BJ (cell line): ENCODE data around the gene DEK. TPM values are rescaled to one million over a fixed set of nuclear protein-coding genes. Genes with fewer than 3 reads are reported as not detected.
"Not testable (repeated sequence)": the region's sequence is repeated elsewhere in the genome, so short reads cannot be mapped to it uniquely, and the experiment has no call there.

ENCODE experiments used
- CTCF ChIA-PET: fragments of 350-600 bp; formaldehyde crosslinking; extraction: SDS; loops from one replicate; lab custom pipeline; 2021; ENCODE audit warnings: antibody characterized with exemption, inconsistent platforms; lab: Yijun Ruan, JAX
- POLR2A ChIA-PET: fragments of 300-600 bp; sonication (Branson Sonifier 250); formaldehyde crosslinking; extraction: SDS; loops from one replicate; lab custom pipeline; 2021; ENCODE audit warnings: antibody characterized with exemption; lab: Charles Lee
- DNase-seq: peaks from one replicate; pipeline ENCODE4 v3.0.0-alpha.2; 2011; ENCODE audit warnings: low read depth
- H3K27me3 ChIP-seq: 2 replicates; pipeline ENCODE4 v1.6.0; 2011; ENCODE audit warnings: low read length; ENCODE audit not compliant: control insufficient read depth, insufficient read depth
- H3K36me3 ChIP-seq: 2 replicates; pipeline ENCODE4 v1.5.1; 2011; ENCODE audit warnings: low read length; ENCODE audit not compliant: control insufficient read depth, insufficient read depth
- H3K4me3 ChIP-seq: 2 replicates; pipeline ENCODE4 v1.5.1; 2011; ENCODE audit warnings: low read depth, mild to moderate bottlenecking, control low read depth, low read length
- CTCF ChIP-seq: IDR thresholded peaks from 2 replicates; pipeline ENCODE4 v1.5.1; 2011; ENCODE audit warnings: low read depth, mild to moderate bottlenecking, control low read depth, inconsistent platforms, low read length, moderate library complexity; ENCODE audit not compliant: insufficient read depth
- polyA plus RNA-seq: library from polyadenylated mRNA; depleted of rRNA; stranded (reverse); fragments of >200 nt; gene quantifications from 2 replicates; pipeline ENCODE4 v1.2.3, GENCODE V29; 2011

The DEK gene
- polyA plus RNA-seq, 1 experiment = 29.2 TPM

DNA sequence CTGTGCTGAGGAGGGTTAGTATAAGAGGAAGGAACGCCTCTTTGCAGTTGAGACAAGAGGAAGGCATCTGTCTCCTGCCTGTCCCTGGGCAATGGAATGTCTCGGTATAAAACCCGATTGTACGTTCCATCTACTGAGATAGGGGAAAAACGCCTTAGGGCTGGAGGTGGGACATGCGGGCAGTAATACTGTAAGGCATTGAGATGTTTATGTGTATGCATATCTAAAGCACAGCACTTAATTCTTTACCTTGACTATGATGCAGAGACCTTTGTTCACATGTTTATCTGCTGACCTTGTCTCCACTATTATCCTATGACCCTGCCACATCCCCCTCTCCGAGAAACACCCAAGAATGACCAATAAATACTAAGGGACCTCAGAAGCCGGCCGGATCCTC is 37.2 kb downstream of the DEK start:
- CTCF ChIA-PET = interaction anchor here (0.8 kb wide), 1 partner anchor 531 kb away, joined by 3 read pairs; no protein-coding TSS in a partner anchor
- H3K27me3 ChIP-seq, POLR2A ChIA-PET, DNase-seq, H3K4me3 ChIP-seq, H3K36me3 ChIP-seq: not testable (repeated sequence)

DNA sequence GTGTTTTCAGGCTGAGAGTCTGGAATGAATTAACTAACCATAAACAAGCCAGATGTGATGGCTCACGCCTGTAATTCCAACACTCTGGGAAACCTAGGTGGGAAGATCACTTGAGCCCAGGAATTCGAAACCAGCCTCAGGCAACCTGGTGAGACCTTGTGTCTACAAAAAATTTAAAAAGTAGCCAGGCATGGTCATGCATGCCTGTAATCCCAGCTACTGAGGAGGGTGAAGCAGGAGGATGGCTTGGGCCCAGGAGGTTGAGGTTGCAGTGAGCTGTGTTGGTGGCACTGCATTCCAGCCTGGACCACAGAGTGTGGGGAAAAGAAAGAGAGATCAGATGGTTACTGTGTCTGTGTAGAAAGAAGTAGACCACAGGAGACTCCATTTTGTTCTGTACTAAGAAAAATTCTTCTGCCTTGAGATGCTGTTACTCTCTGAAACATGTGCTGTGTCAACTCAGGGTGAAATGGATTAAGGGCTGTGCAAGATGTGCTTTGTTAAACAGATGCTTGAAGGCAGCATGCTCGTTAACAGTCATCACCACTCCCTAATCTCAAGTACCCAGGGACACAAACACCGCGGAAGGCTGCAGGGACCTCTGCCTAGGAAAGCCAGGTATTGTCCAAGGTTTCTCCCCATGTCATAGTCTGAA is 37.8 kb downstream of the DEK start:
- H3K36me3 ChIP-seq, H3K27me3 ChIP-seq, H3K4me3 ChIP-seq, POLR2A ChIA-PET: not testable (repeated sequence)
- CTCF ChIA-PET = interaction anchor here (0.8 kb wide), 1 partner anchor 532 kb away, joined by 3 read pairs; no protein-coding TSS in a partner anchor
- DNase-seq = peak; percentile 80

- Histone ChIP-seq H3K27me3 (no peaks in the 10 kb centered on the region), H3K36me3 (no peaks in the 10 kb centered on the region), H3K4me3 (no peak overlapping the region)
- CTCF ChIA-PET = no interaction called here
- POLR2A ChIA-PET = no interaction called here
- no peak for TF ChIP-seq CTCF
- no peak for DNase-seq
Measured at GRCh38 chr6:18221288-18221615, 43.1 kb downstream of the DEK start.

DNA sequence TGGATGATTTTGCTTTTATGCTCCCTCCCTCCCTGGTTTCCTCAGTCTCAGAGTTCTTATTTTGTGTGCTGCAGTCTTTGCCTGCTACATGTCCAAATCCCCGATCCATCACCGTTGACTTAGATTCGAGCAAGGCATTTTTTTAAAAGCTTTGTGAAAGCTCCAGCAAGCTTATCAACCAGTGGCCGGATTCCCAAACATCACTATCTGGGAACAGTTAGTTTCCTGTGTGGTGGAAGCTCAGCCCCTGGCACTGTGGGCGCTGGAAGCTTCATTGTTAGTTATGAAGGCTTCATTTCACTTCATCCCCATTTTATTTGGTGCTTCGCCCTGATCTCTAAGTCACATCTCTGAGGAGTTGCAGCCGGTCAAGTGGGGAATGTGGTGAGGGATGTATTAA is 44.7 kb downstream of the DEK start:
- no peak for TF ChIP-seq CTCF
- Histone ChIP-seq H3K4me3 (no peak overlapping the region), H3K36me3 (peaks cover 3% of the 10 kb centered on the region; the same call in 1 of the 2 replicates), H3K27me3 (no peaks in the 10 kb centered on the region)
- POLR2A ChIA-PET = no interaction called here
- no peak for DNase-seq
- CTCF ChIA-PET = no interaction called here

- ChIA-PET CTCF (interaction anchor here (0.7 kb wide), 1 partner anchor 202 kb away, joined by 4 read pairs; no protein-coding TSS in a partner anchor), POLR2A (no interaction called here)
- peaks cover 3% of the 10 kb centered on the region; the same call in 1 of the 2 replicates for H3K36me3 ChIP-seq
- H3K4me3 ChIP-seq = no peak overlapping the region
- TF ChIP-seq CTCF = no peak
- DNase-seq = no peak
- H3K27me3 ChIP-seq = no peaks in the 10 kb centered on the region
Measured at GRCh38 chr6:18218233-18218632, 46.1 kb downstream of the DEK start.

GRCh38 chr6:18216411-18216810 is 47.9 kb downstream of the DEK start:
- Histone ChIP-seq H3K36me3 (peaks cover 3% of the 10 kb centered on the region; the same call in 1 of the 2 replicates), H3K27me3 (no peaks in the 10 kb centered on the region), H3K4me3 (no peak overlapping the region)
- POLR2A ChIA-PET = no interaction called here
- TF ChIP-seq CTCF = no peak
- peak; percentile 28 for DNase-seq
- CTCF ChIA-PET = interaction anchor here (1.0 kb wide), 1 partner anchor 16 kb away, joined by 3 read pairs; no protein-coding TSS in a partner anchor
